ENCODE data around the gene CARD11. TPM values are rescaled to one million over a fixed set of nuclear protein-coding genes. Genes with fewer than 3 reads are reported as not detected.

CARD11 gene
- total RNA-seq, 1 donor from 2014 or later = 5.7 TPM

- intact Hi-C loops (cut with DNase I) = no loop called here
- Histone ChIP-seq H3K4me3 (no peak overlapping the region), H3K27me3 (ENCODE audit: low read depth) (no peaks in the 10 kb centered on the region), H3K4me1 (no peaks in the 10 kb centered on the region), H3K9me3 (no peaks in the 10 kb centered on the region), H3K27ac (no peak overlapping the region), H3K36me3 (no peaks in the 10 kb centered on the region)
- DNase-seq (no peak), ATAC-seq (no peak)
- no peak for TF ChIP-seq CTCF (IDR thresholded peaks at IDR 0.05)
These were observed 90.6 kb downstream of the CARD11 start for GRCh38 chr7:2953099-2953498.

GRCh38 chr7:2952316-2952715 lies 91.4 kb downstream of the CARD11 start:
- Histone ChIP-seq H3K36me3 (no peaks in the 10 kb centered on the region), H3K9me3 (no peaks in the 10 kb centered on the region), H3K27ac (no peak overlapping the region), H3K4me1 (no peaks in the 10 kb centered on the region), H3K27me3 (ENCODE audit: low read depth) (no peaks in the 10 kb centered on the region), H3K4me3 (no peak overlapping the region)
- no peak for DNase-seq
- no peak for TF ChIP-seq CTCF (IDR thresholded peaks at IDR 0.05)
- intact Hi-C loops (cut with DNase I) = no loop called here
- ATAC-seq = no peak

DNA sequence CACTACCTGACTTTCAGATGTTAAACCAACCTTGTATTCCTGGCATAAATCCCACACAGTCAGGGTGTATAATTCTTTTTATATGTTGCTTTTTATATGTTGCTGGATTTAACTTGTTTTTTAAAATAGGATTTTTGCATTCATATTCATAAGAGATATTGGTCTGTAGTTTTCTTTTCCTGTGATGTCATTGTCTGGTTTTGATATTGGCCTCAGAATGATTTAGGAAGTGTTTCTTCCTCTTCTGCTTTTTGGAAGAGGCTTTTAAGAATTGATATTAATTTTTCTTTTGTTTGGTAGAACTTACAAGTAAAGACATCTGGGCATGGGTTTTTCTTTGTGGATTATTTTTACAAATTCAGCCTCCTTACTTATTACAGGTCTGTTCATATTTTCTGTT lies 93.1 kb downstream of the CARD11 start:
- Histone ChIP-seq H3K4me1 (no peaks in the 10 kb centered on the region), H3K27me3 (ENCODE audit: low read depth) (no peaks in the 10 kb centered on the region), H3K36me3 (no peaks in the 10 kb centered on the region), H3K27ac (no peak overlapping the region), H3K9me3 (no peaks in the 10 kb centered on the region), H3K4me3 (no peak overlapping the region)
- DNase-seq (no peak), ATAC-seq (no peak)
- TF ChIP-seq CTCF (IDR thresholded peaks at IDR 0.05) = no peak
- intact Hi-C loops (cut with DNase I) = no loop called here

GRCh38 chr7:2948749-2949148 lies 94.9 kb downstream of the CARD11 start:
- no peak overlapping the region for H3K27ac ChIP-seq
- no peak for DNase-seq
- H3K4me1 ChIP-seq = no peaks in the 10 kb centered on the region
- H3K9me3 ChIP-seq = no peaks in the 10 kb centered on the region
- no peak overlapping the region for H3K4me3 ChIP-seq
- no peaks in the 10 kb centered on the region for H3K36me3 ChIP-seq
- H3K27me3 ChIP-seq (ENCODE audit: low read depth) = no peaks in the 10 kb centered on the region
- intact Hi-C loops (cut with DNase I) = no loop called here
- no peak for ATAC-seq
- TF ChIP-seq CTCF (IDR thresholded peaks at IDR 0.05) = no peak

DNA sequence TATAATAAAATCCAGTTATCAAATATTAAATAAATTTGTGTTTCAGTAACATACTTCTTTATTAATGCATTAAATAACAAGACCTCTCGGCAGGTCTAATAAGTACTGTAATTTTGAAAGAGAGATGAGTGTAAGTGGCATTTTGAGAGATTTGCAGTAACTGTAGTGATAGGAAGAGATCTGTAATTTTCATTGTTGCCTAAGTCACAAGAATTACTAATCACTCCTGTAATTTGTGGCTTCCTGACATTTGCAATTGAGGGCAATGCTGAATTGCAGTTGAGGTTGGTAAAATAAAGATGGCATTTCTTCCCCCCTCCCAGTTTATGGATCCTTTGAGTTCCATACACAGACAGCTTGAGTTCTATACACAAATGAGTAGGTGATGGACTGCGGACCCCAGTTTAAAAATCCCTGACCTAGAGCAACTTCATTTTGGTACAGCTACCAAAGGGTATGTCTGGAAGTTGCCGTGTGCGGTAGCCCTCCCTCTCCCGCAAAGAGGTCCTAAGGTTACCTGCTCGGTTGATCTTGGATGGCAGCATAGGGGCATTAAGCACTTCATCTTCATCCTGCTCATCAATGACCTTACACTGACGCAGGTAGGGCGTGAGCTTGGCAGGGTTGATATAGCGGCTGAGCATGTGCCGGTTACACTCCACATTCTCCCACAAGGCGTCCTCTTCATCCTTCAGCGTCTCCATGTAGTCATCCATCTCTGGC lies 96.4 kb downstream of the CARD11 start:
- no peaks in the 10 kb centered on the region for H3K27me3 ChIP-seq (ENCODE audit: low read depth)
- H3K9me3 ChIP-seq = no peaks in the 10 kb centered on the region
- no peaks in the 10 kb centered on the region for H3K36me3 ChIP-seq
- no peaks in the 10 kb centered on the region for H3K4me1 ChIP-seq
- H3K27ac ChIP-seq = no peak overlapping the region
- DNase-seq (no peak), ATAC-seq (no peak)
- no peak overlapping the region for H3K4me3 ChIP-seq
- no peak for TF ChIP-seq CTCF (IDR thresholded peaks at IDR 0.05)
- intact Hi-C loops (cut with DNase I) = no loop called here
